OCI-LY1 (cell line): ENCODE data around the gene SMCO2.

Experiments
- CTCF ChIP-seq: fragments of 200-600 bp; sonication (generic), shearing (Covaris generic); IDR thresholded peaks from 2 replicates; pipeline ENCODE4 v1.5.1; 2017; ENCODE audit warnings: mild to moderate bottlenecking, antibody characterized with exemption, low read length, moderate library complexity, mixed read lengths
- EZH2 ChIP-seq: fragments of 200-600 bp; sonication (generic), shearing (Covaris generic); IDR thresholded peaks from 2 replicates; pipeline ENCODE4 v1.8.0; 2017; ENCODE audit warnings: borderline replicate concordance, mixed run types, mild to moderate bottlenecking, antibody characterized with exemption, low read length, moderate library complexity, mixed read lengths

GRCh38 chr12:27462151-27462694, 15.7 kb downstream of the SMCO2 start:
- TF ChIP-seq CTCF (no peak), EZH2 (no peak)
